Activated CD8-positive, alpha-beta T cell treated with anti-CD3 and anti-CD28 coated beads, Interleukin-2, amount 10 ng/mL, durations not matched to agents 7 days and 5 days (primary cell): ENCODE measurements around the gene BCAR3. TPM values are rescaled to one million over a fixed set of nuclear protein-coding genes. Genes with fewer than 3 reads are reported as not detected.

Experiments
- ATAC-seq: fragments of 150-1000 bp; cut with Tn5 transposase; one replicate; pipeline ENCODE4 v1.10.0; 2021; ENCODE audit warnings: moderate library complexity
- CTCF ChIA-PET: fragments of 350-600 bp; sonication (Branson Sonifier 250); formaldehyde crosslinking; loops from one replicate; lab custom pipeline; 2021; ENCODE audit warnings: antibody characterized with exemption; lab: Charles Lee
- POLR2A ChIA-PET: fragments of 350-600 bp; sonication (Branson Sonifier 250); formaldehyde crosslinking; loops from one replicate; lab custom pipeline; 2021; ENCODE audit warnings: antibody characterized with exemption; lab: Charles Lee
- DNase-seq: peaks from one replicate; pipeline ENCODE4 v3.0.0-alpha.2; 2020
- H3K27ac Mint-ChIP-seq: one replicate; pipeline ENCODE4 v1.8.0; 2021; ENCODE audit warnings: mild to moderate bottlenecking, mixed read lengths
- H3K27me3 Mint-ChIP-seq: one replicate; pipeline ENCODE4 v1.8.0; 2021; ENCODE audit warnings: low read depth, mixed read lengths
- H3K36me3 Mint-ChIP-seq: one replicate; pipeline ENCODE4 v1.8.0; 2021; ENCODE audit warnings: low read depth, mixed read lengths
- H3K4me1 Mint-ChIP-seq: one replicate; pipeline ENCODE4 v1.8.0; 2021; ENCODE audit warnings: low read depth, mixed read lengths
- H3K4me3 Mint-ChIP-seq: one replicate; pipeline ENCODE4 v1.8.0; 2021; ENCODE audit warnings: mild to moderate bottlenecking, mixed read lengths
- H3K9me3 Mint-ChIP-seq: one replicate; pipeline ENCODE4 v1.8.0; 2022; ENCODE audit warnings: mixed read lengths; ENCODE audit not compliant: insufficient read depth
- total RNA-seq, 2 experiments: library from RNA; stranded (reverse); gene quantifications; one replicate each; pipeline ENCODE4 v1.2.3, GENCODE V29; 2021

The BCAR3 gene
- total RNA-seq, 2 experiments from 2014 or later, result 0.44 to 0.79 TPM

DNA sequence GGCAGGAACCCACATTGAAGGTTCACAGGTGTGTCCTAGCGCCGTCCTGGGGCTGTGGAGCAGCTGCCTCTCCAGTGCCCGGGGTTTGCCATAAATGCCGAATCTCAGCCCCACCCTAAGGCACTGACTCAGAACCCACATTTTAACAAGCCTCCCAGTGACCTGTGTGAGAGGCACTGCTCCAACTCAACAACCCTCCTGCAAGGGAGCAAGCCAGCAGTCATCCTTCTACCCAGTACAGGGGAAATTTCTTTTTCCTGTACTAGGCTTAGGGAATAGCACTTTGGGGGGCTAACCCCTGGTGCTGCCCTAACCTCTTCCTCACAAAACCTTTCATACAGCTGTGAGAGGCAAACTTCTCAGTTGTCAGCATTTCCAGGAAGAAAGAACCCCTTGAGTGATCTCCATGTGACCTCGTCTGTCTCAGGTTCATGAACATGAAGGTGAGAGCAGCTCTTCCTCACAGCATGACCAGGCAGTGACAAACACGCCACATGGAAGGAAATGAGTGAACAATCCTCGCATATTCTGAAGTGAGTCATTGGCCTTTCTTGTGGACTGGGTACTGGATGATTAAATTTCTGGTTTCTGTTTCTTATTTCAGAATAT is 11.4 kb upstream of the BCAR3 start:
- H3K4me1 Mint-ChIP-seq, result peaks cover 16% of the 10 kb centered on the region

DNA sequence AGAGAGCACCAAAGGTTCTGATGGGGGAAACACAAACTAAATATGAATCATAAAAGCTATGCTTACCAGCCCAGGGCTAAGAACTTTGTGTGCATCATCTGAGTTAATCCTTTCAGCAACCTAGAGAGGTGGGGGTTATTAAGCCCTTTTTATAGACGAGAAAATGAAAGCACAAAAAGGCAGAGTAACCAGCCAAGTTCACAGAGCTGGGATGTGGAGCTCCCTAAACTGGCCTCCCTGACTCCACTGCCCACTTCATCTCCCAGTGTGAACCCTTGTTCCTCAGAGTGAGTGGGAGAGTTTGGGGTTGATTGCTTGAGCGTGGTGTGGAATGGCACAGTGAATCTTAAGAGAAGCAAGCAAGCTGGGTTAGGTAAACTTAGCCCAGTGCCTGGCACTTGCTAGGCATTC is 10.8 kb upstream of the BCAR3 start:
- no peak overlapping the region for H3K27ac Mint-ChIP-seq
- H3K4me3 Mint-ChIP-seq, result no peak overlapping the region
- H3K36me3 Mint-ChIP-seq, result no peaks in the 10 kb centered on the region
- no peak for ATAC-seq
- no peak for DNase-seq
- no peaks in the 10 kb centered on the region for H3K9me3 Mint-ChIP-seq
- ChIA-PET POLR2A (interaction anchor here (1.3 kb wide), 1 partner anchor 17 kb away, joined by 3 read pairs; no protein-coding TSS in a partner anchor), CTCF (interaction anchor here (1.3 to 1.7 kb wide), 3 partner anchors 10 to 152 kb away, joined by 4 to 7 read pairs (median 4); partner anchors contain the start of gene BCAR3)
- peaks cover 16% of the 10 kb centered on the region for H3K4me1 Mint-ChIP-seq
- peaks cover 10% of the 10 kb centered on the region for H3K27me3 Mint-ChIP-seq

More for the DNA sequence above, 11.4 kb upstream of the BCAR3 start:
- DNase-seq, result peak; percentile 62
- peaks cover 7% of the 10 kb centered on the region for H3K27me3 Mint-ChIP-seq
- ChIA-PET CTCF (interaction anchor here (1.3 to 1.7 kb wide), 3 partner anchors 11 to 151 kb away, joined by 4 to 7 read pairs (median 4); partner anchors contain the start of gene BCAR3), POLR2A (interaction anchor here (1.3 kb wide), 1 partner anchor 16 kb away, joined by 3 read pairs; no protein-coding TSS in a partner anchor)
- ATAC-seq, result peak; percentile 90
- H3K9me3 Mint-ChIP-seq, result no peaks in the 10 kb centered on the region
- no peaks in the 10 kb centered on the region for H3K36me3 Mint-ChIP-seq
- H3K4me3 Mint-ChIP-seq, result no peak overlapping the region
- H3K27ac Mint-ChIP-seq, result peak overlapping the region; percentile 17

DNA sequence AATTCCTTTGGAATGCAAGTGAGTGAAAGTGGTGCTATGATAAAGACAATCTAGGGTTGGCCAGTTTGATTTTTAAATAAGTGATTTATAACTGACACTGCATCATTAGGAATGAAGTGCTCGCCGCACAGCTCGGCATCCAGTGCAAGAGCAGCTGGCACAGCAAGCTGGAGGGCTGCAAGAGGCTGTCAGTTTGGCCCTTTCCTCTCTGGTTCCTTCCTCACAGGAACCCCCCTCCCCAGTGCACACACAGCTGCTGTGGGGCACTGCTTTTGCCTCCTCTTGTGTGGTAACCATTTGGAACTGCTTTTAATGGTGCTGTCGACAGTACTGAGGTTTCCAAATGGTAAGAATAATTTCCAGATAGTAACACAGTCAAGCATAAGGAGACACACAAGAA is 10.4 kb upstream of the BCAR3 start:
- no peaks in the 10 kb centered on the region for H3K9me3 Mint-ChIP-seq
- peaks cover 10% of the 10 kb centered on the region for H3K27me3 Mint-ChIP-seq
- CTCF ChIA-PET, result interaction anchor here (1.3 to 1.7 kb wide), 3 partner anchors 10 to 152 kb away, joined by 4 to 7 read pairs (median 4); partner anchors contain the start of gene BCAR3
- POLR2A ChIA-PET, result interaction anchor here (0.7 to 1.3 kb wide), 2 partner anchors 17 to 340 kb away, joined by 3 read pairs; no protein-coding TSS in a partner anchor
- DNase-seq (no peak), ATAC-seq (no peak)
- H3K36me3 Mint-ChIP-seq, result no peaks in the 10 kb centered on the region
- no peak overlapping the region for H3K4me3 Mint-ChIP-seq
- no peak overlapping the region for H3K27ac Mint-ChIP-seq
- peaks cover 16% of the 10 kb centered on the region for H3K4me1 Mint-ChIP-seq

DNA sequence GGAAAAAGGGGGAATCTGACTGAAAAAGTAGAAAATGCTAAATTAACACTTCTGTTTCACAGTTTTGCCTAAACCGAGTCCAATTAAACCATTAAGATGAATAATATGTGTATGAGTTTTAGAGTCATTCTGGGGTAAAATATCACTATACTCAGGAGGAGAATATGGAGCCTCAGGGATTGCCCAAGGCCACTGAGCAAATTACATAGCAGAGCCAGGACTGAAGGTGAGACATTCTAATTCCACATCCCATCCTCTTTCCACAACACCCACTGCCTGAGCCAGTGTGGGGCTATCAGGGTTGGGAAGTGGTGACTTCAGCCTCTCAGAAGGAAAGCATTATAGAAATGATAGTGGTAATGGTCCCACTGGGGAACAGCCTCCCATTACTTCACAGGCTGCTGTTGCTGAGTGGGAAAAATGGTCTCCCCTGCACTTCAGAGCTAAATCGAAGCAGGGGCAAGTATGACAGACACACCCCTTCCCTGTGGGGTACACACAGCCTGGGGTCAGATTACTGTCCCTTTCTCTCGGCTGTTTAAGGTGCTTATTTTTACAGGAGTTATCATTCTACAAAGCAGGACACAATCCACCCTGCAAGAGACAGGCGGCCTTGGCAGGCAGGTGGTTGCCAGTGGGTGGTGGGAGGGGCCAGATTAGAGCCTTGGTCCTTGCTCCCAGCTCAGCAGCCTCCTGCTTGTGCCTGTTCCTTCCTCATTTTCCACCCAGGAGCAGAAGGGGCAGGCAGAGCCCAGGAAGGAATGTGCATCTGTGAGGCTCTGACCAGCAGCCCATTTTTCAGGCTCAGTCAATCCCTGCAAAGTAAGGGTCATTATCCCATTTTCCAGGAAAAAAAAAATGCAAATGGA is 9.5 kb upstream of the BCAR3 start:
- ChIA-PET CTCF (interaction anchor here (1.7 kb wide), 1 partner anchor 153 kb away, joined by 4 read pairs; no protein-coding TSS in a partner anchor), POLR2A (interaction anchor here (0.7 kb wide), 1 partner anchor 339 kb away, joined by 3 read pairs; no protein-coding TSS in a partner anchor)
- H3K4me3 Mint-ChIP-seq, result no peak overlapping the region
- H3K36me3 Mint-ChIP-seq, result no peaks in the 10 kb centered on the region
- DNase-seq (no peak), ATAC-seq (no peak)
- H3K4me1 Mint-ChIP-seq, result peaks cover 16% of the 10 kb centered on the region
- H3K27ac Mint-ChIP-seq, result no peak overlapping the region
- H3K27me3 Mint-ChIP-seq, result peaks cover 10% of the 10 kb centered on the region
- H3K9me3 Mint-ChIP-seq, result no peaks in the 10 kb centered on the region

DNA sequence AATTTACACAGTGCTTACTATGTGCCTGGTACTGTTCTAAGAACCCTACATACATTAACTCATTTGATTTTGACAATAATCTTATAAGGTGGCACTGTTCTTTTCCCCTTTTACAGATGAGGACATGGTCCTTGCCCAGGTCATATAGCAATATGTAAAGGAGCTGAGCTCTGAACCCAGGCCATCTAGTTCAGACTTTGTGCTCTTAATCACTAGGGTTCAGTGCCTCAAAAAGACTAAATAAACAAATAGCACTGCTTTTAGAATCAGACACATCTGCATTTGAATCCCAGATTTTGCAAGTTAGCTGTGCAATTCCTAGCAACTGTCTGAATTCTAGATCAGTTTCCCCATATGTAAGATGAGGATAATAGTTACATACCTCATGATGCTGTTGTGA is 8.7 kb upstream of the BCAR3 start:
- CTCF ChIA-PET, result no interaction called here

DNA sequence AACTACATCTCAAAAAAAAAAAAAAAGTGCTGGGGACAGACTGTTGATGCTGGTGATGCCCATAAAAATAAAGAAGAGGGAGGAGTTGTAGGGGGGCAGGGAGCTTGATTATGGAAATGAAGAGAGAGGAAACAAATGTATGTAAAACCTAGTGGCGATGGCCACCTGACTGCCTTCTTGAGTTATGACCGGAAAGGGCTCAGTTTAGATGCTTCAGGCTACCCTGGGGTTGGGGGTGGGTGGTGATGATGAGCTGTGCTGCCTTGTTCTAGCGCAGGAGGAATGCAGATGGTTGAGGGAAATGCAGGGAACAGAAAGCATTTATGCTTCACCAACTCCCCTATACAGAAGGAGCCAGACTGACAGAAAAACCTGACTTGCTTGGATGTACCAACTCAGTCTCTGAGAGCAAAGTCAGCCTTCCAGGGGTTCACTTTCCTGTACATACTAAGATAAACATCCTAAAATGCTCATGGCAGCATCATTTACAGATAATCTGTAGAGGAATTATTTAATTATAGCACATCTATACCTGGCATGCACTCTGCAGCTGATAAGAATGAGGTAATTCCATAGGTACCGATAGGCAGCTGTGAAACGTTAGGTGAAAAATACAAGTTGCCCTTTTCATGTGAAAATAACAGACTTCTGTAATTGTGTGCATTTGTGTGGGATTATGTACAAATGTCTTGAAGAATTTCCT is 8.0 kb upstream of the BCAR3 start:
- DNase-seq, result no peak
- peaks cover 16% of the 10 kb centered on the region for H3K4me1 Mint-ChIP-seq
- no peak overlapping the region for H3K27ac Mint-ChIP-seq
- peaks cover 16% of the 10 kb centered on the region for H3K27me3 Mint-ChIP-seq
- no peaks in the 10 kb centered on the region for H3K9me3 Mint-ChIP-seq
- ChIA-PET CTCF (no interaction called here), POLR2A (no interaction called here)
- H3K36me3 Mint-ChIP-seq, result no peaks in the 10 kb centered on the region
- no peak overlapping the region for H3K4me3 Mint-ChIP-seq
- ATAC-seq, result no peak

More for the DNA sequence above, 8.7 kb upstream of the BCAR3 start:
- H3K27me3 Mint-ChIP-seq, result peaks cover 12% of the 10 kb centered on the region
- H3K36me3 Mint-ChIP-seq, result no peaks in the 10 kb centered on the region
- no peak overlapping the region for H3K4me3 Mint-ChIP-seq
- H3K27ac Mint-ChIP-seq, result no peak overlapping the region
- no peaks in the 10 kb centered on the region for H3K9me3 Mint-ChIP-seq
- ATAC-seq (no peak), DNase-seq (no peak)
- POLR2A ChIA-PET, result no interaction called here
- H3K4me1 Mint-ChIP-seq, result peaks cover 16% of the 10 kb centered on the region

DNA sequence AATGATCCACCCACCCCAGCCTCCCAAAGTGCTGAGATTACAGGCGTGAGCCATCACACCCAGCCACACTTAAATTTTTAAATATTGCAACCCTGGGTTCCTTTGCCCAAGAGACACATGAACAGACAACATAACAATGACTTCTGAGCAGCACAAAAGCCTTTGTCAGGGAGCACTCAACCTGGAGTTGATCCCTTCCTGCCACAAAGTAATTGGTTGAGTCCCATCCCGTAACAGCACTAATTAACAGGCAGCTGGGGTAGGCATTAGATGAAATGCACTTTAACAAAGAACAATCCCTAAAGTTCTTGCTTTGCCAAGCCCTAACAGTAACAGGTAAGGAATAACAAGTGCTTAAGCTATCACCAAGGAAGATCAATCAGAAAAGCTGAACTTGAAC is 5.9 kb upstream of the BCAR3 start:
- POLR2A ChIA-PET, result no interaction called here
- DNase-seq (no peak), ATAC-seq (no peak)
- no peaks in the 10 kb centered on the region for H3K9me3 Mint-ChIP-seq
- H3K4me1 Mint-ChIP-seq, result peaks cover 7% of the 10 kb centered on the region
- no peaks in the 10 kb centered on the region for H3K36me3 Mint-ChIP-seq
- CTCF ChIA-PET, result interaction anchor here (1.0 to 1.2 kb wide), 2 partner anchors 58 to 157 kb away, joined by 3 to 4 read pairs; no protein-coding TSS in a partner anchor
- no peak overlapping the region for H3K4me3 Mint-ChIP-seq
- H3K27ac Mint-ChIP-seq, result no peak overlapping the region
- H3K27me3 Mint-ChIP-seq, result peaks cover 34% of the 10 kb centered on the region

DNA sequence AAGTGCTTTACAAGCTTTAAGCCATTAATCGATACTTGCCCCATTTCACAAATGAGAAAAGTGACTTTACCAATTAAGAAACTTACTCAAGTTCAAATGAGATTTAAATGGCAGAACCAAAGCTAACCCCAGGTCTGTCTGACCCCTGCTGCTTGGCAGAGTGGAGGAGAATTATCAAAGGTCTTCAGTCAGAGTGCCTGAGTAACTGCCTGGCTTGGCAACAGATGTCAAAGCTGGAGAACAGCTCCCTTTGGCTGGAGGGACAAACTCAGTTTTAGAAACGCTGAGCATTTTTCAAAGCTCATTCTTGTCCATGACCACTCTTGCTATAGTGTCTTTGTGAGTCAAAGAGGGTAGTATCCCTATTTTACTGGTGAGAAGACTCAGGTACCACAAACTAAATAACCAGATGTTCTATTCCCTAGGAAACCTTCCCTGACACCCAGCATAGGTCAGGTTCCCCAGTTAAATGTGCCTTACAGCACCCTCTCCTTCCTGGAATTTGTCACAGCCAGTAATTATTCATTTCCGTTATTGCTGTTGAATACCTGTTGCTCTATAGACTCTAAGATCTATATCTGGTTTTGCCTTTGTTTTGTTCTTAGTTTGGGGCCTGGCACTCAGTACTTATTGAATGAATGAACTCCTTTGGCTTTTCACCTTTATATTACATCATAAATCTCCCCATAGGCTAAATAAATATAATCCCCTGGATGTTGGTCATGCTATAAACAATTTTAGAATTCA is 5.0 kb upstream of the BCAR3 start:
- ATAC-seq (no peak), DNase-seq (no peak)
- peaks cover 5% of the 10 kb centered on the region for H3K4me1 Mint-ChIP-seq
- CTCF ChIA-PET, result interaction anchor here (0.7 to 1.4 kb wide), 3 partner anchors 47 to 127 kb away, joined by 3 to 6 read pairs (median 3); no protein-coding TSS in a partner anchor
- no peaks in the 10 kb centered on the region for H3K36me3 Mint-ChIP-seq
- H3K9me3 Mint-ChIP-seq, result no peaks in the 10 kb centered on the region
- H3K27me3 Mint-ChIP-seq, result peaks cover 42% of the 10 kb centered on the region
- H3K27ac Mint-ChIP-seq, result no peak overlapping the region
- no peak overlapping the region for H3K4me3 Mint-ChIP-seq
- POLR2A ChIA-PET, result no interaction called here

DNA sequence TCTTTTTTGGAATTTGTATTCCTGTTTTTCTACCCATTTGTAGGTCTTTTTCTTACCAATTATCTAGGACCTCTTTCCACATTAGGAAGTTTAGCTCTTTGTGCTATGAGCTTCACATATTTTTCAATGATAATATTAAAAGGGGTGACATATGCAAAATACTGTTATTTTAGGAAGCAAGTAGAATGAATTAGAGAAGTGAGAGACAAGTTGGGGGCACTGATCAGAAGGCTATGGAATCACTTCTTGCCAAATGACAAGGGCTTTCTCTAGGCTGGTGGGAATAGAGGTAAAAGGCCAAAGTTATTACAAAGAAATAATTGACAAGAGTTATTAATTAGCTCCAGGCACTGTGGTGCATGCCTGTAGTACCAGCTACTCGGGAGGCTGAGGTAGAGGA is 4.3 kb upstream of the BCAR3 start:
- H3K27me3 Mint-ChIP-seq, result peaks cover 42% of the 10 kb centered on the region
- ATAC-seq, result no peak
- no peaks in the 10 kb centered on the region for H3K36me3 Mint-ChIP-seq
- CTCF ChIA-PET, result interaction anchor here (0.7 to 1.4 kb wide), 3 partner anchors 46 to 128 kb away, joined by 3 to 6 read pairs (median 3); no protein-coding TSS in a partner anchor
- DNase-seq, result no peak
- no peaks in the 10 kb centered on the region for H3K9me3 Mint-ChIP-seq
- no peak overlapping the region for H3K27ac Mint-ChIP-seq
- POLR2A ChIA-PET, result interaction anchor here (0.6 kb wide), 1 partner anchor 1420 kb away, joined by 4 read pairs; no protein-coding TSS in a partner anchor
- H3K4me3 Mint-ChIP-seq, result no peak overlapping the region
- peaks cover 5% of the 10 kb centered on the region for H3K4me1 Mint-ChIP-seq

DNA sequence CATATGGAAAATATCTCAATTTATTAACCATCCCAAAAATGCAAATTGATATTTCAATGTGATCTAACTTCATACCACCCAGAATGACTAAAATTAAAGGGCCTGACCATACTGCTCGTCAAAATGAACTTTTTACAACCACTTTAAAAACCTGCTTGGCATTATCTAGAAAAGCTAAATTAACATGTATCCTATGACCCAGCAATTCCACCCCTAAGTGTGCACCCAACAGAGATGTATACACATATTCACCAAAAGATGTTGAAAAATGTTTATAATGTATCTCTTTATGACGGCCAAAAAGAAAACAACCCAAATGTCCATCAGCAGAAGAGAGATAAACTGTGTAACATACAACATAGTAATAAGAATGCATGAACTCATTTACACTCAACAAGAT is 1.6 kb upstream of the BCAR3 start:
- no peak overlapping the region for H3K4me3 Mint-ChIP-seq
- ATAC-seq, result no peak

More for the DNA sequence above, 1.6 kb upstream of the BCAR3 start:
- no peak for DNase-seq
- H3K27me3 Mint-ChIP-seq, result peaks cover 54% of the 10 kb centered on the region
- no peaks in the 10 kb centered on the region for H3K9me3 Mint-ChIP-seq
- ChIA-PET CTCF (no interaction called here), POLR2A (no interaction called here)
- H3K4me1 Mint-ChIP-seq, result peaks cover 7% of the 10 kb centered on the region
- H3K36me3 Mint-ChIP-seq, result no peaks in the 10 kb centered on the region
- no peak overlapping the region for H3K27ac Mint-ChIP-seq
